Osteocyte (in vitro differentiated cells): Measurements from ENCODE around the gene PLPP3. TPM values are rescaled to one million over a fixed set of nuclear protein-coding genes. Genes with fewer than 3 reads are reported as not detected.

ENCODE experiments used
- DNase-seq: peaks from one replicate; pipeline ENCODE4 v3.0.0; 2021; ENCODE audit warnings: mixed read lengths; ENCODE audit not compliant: unreplicated experiment; ENCODE audit errors: extremely low spot score
- H3K27ac Mint-ChIP-seq: one replicate; pipeline ENCODE4 v1.8.0; 2021; ENCODE audit warnings: mild to moderate bottlenecking, mixed read lengths; ENCODE audit not compliant: unreplicated experiment
- H3K27me3 Mint-ChIP-seq: one replicate; pipeline ENCODE4 v1.8.0; 2021; ENCODE audit warnings: mixed read lengths; ENCODE audit not compliant: unreplicated experiment
- H3K36me3 Mint-ChIP-seq: one replicate; pipeline ENCODE4 v1.8.0; 2021; ENCODE audit warnings: mixed read lengths; ENCODE audit not compliant: unreplicated experiment
- H3K4me1 Mint-ChIP-seq: one replicate; pipeline ENCODE4 v1.8.0; 2021; ENCODE audit warnings: mixed read lengths; ENCODE audit not compliant: unreplicated experiment
- H3K4me3 Mint-ChIP-seq: one replicate; pipeline ENCODE4 v1.8.0; 2021; ENCODE audit warnings: mild to moderate bottlenecking, moderate library complexity, mixed read lengths; ENCODE audit not compliant: unreplicated experiment
- H3K9me3 Mint-ChIP-seq: one replicate; pipeline ENCODE4 v1.8.0; 2021; ENCODE audit warnings: mixed read lengths; ENCODE audit not compliant: unreplicated experiment
- total RNA-seq: library from RNA; stranded (reverse); gene quantifications from 2 replicates; pipeline ENCODE4 v1.2.1, GENCODE V29; 2021
- TF ChIP-seq, protein P1 (sequence below): fragments of 200-600 bp; sonication (generic); IDR thresholded peaks from 2 replicates; pipeline ENCODE4 v1.5.0; 2021; ENCODE audit warnings: antibody characterized with exemption, mild to moderate bottlenecking, moderate library complexity

PLPP3 gene
- total RNA-seq, 1 donor from 2014 or later = 157 TPM

- H3K4me3 Mint-ChIP-seq = no peak overlapping the region
- H3K4me1 Mint-ChIP-seq = peaks cover 74% of the 10 kb centered on the region
- peak overlapping the region; percentile 73 for H3K27ac Mint-ChIP-seq
These were observed 26.3 kb downstream of the PLPP3 start for GRCh38 chr1:56553046-56553445.

DNA sequence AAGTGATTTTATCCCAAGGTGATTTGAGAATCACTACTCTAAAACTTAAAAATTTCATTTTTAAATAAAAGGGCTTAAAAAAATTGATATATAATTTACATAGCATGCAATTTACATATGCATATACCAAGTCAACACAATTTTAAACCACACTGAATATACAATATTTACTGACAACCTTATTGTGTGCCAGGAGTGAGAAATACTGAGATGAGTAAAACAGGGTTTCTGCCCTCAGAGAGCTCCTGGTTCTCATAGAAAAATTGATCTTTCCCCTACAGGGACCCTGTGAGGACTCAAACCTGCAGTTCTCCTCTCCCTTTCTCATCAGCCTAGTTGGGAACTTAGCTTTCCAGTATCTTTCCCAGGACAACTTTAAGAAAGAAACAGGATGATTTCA, 27.0 kb downstream of the PLPP3 start:
- Mint-ChIP-seq H3K9me3 (no peaks in the 10 kb centered on the region), H3K27ac (peak overlapping the region; percentile 66), H3K27me3 (no peaks in the 10 kb centered on the region), H3K4me3 (no peak overlapping the region), H3K4me1 (peaks cover 74% of the 10 kb centered on the region), H3K36me3 (peaks cover 21% of the 10 kb centered on the region)
- no peak for DNase-seq
- TF ChIP-seq, protein P1, sequence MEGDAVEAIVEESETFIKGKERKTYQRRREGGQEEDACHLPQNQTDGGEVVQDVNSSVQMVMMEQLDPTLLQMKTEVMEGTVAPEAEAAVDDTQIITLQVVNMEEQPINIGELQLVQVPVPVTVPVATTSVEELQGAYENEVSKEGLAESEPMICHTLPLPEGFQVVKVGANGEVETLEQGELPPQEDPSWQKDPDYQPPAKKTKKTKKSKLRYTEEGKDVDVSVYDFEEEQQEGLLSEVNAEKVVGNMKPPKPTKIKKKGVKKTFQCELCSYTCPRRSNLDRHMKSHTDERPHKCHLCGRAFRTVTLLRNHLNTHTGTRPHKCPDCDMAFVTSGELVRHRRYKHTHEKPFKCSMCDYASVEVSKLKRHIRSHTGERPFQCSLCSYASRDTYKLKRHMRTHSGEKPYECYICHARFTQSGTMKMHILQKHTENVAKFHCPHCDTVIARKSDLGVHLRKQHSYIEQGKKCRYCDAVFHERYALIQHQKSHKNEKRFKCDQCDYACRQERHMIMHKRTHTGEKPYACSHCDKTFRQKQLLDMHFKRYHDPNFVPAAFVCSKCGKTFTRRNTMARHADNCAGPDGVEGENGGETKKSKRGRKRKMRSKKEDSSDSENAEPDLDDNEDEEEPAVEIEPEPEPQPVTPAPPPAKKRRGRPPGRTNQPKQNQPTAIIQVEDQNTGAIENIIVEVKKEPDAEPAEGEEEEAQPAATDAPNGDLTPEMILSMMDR = no peak

More at GRCh38 chr1:56553046-56553445, 26.3 kb downstream of the PLPP3 start:
- H3K9me3 Mint-ChIP-seq = no peaks in the 10 kb centered on the region
- H3K27me3 Mint-ChIP-seq = no peaks in the 10 kb centered on the region
- H3K36me3 Mint-ChIP-seq = peaks cover 19% of the 10 kb centered on the region
- TF ChIP-seq, protein P1 = no peak
- no peak for DNase-seq

GRCh38 chr1:56551691-56552090, 27.7 kb downstream of the PLPP3 start:
- H3K27me3 Mint-ChIP-seq = no peaks in the 10 kb centered on the region
- DNase-seq = no peak
- TF ChIP-seq, protein P1 = no peak
- H3K4me3 Mint-ChIP-seq = no peak overlapping the region
- no peaks in the 10 kb centered on the region for H3K9me3 Mint-ChIP-seq
- H3K27ac Mint-ChIP-seq = no peak overlapping the region
- peaks cover 77% of the 10 kb centered on the region for H3K4me1 Mint-ChIP-seq
- H3K36me3 Mint-ChIP-seq = peaks cover 21% of the 10 kb centered on the region

- Mint-ChIP-seq H3K4me1 (peaks cover 77% of the 10 kb centered on the region), H3K27ac (no peak overlapping the region)
These were observed 28.5 kb downstream of the PLPP3 start for GRCh38 chr1:56550859-56551188.

DNA sequence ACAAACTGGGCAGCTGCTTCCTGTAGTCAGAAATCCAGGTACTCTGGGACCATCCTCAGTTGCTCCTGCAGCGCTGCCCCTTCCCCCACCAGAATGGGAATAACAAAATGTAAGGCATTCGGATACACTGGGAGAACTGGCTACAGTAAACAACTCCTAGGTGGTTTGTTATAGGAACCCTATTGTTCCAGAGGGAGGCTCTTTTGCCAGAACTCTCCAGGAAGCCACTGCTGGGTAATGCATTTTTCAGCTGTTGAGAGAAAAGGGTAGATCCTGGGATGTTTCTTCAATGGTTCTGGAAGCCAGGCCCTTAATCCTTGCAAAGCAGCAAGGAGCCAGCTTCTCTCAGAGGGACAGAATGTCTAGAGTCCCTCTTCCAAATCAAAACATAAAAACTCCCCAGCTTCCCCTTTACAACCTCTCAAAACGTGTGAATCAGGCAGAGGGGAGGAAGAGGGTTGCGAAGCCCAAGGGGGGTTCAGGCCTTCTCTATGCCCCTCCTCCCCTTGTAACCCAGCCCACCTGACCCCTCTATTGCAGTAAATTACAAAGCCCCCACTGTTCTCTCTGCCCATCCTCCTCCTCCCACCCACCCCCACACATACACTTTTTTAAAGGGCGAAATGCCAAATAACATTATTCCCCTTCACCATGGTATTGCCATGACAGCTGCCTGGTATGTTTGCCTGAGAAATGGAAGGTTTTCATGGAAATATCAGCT, 29.1 kb downstream of the PLPP3 start:
- no peak overlapping the region for H3K4me3 Mint-ChIP-seq
- H3K27me3 Mint-ChIP-seq = no peaks in the 10 kb centered on the region
- peaks cover 25% of the 10 kb centered on the region for H3K36me3 Mint-ChIP-seq
- no peak for DNase-seq
- TF ChIP-seq, protein P1 = no peak
- H3K9me3 Mint-ChIP-seq = no peaks in the 10 kb centered on the region
- peak overlapping the region; percentile 32 for H3K27ac Mint-ChIP-seq
- H3K4me1 Mint-ChIP-seq = peaks cover 75% of the 10 kb centered on the region

More at GRCh38 chr1:56550859-56551188, 28.5 kb downstream of the PLPP3 start:
- no peak overlapping the region for H3K4me3 Mint-ChIP-seq
- H3K36me3 Mint-ChIP-seq = peaks cover 23% of the 10 kb centered on the region
- TF ChIP-seq, protein P1 = no peak
- no peaks in the 10 kb centered on the region for H3K9me3 Mint-ChIP-seq
- DNase-seq = no peak
- no peaks in the 10 kb centered on the region for H3K27me3 Mint-ChIP-seq
